T-cell (primary cell): ENCODE data around the gene FAM184B. TPM values are rescaled to one million over a fixed set of nuclear protein-coding genes. Genes with fewer than 3 reads are reported as not detected.

Experiments used
- ATAC-seq, 4 experiments: fragments of 200-7000 bp in 3 of 4; fragments of 150-1000 bp in 1 of 4; cut with Tn5 transposase; replicated peaks in 1 of 4; 1 replicate in 3 of 4; 2 replicates in 1 of 4; pipeline ENCODE4 v1.10.0; 2021; ENCODE audit warnings: moderate library complexity in 3 of 4, mild to moderate bottlenecking in 2 of 4, moderate number of reproducible peaks in 1 of 4
- CTCF ChIA-PET, 2 donors: fragments of 300-600 bp; sonication (Branson Sonifier 250); formaldehyde crosslinking; loops; one replicate each; lab custom pipeline; 2022; ENCODE audit warnings: antibody characterized with exemption in 2 of 2; lab: Charles Lee
- POLR2A ChIA-PET, 2 donors: fragments of 300-600 bp; sonication (Branson Sonifier 250); formaldehyde crosslinking; loops; one replicate each; lab custom pipeline; 2022; ENCODE audit warnings: antibody characterized with exemption in 2 of 2; lab: Charles Lee
- DNase-seq, 35 experiments: peaks; one replicate each; pipeline versions ENCODE4 v3.0.0 to v3.0.0-alpha.2; 2013 to 2023
- H3K27ac ChIP-seq: one replicate; pipeline ENCODE4 v1.5.1; 2013; ENCODE audit warnings: low read length
- H3K27me3 ChIP-seq, 2 experiments: replicated peaks in 1 of 2; 1 replicate in 1 of 2; 2 replicates in 1 of 2; pipeline versions ENCODE4 v1.6.1 to v1.7.0; 2013; ENCODE audit warnings: low read length in 1 of 2, mixed read lengths in 1 of 2; ENCODE audit not compliant: control insufficient read depth in 2 of 2, insufficient read depth in 2 of 2; ENCODE audit errors: extremely low read depth in 1 of 2
- H3K36me3 ChIP-seq, 2 donors: 1 replicate in 1 of 2; 2 replicates in 1 of 2; pipeline versions ENCODE4 v1.6.1 to v1.7.0; 2013; ENCODE audit warnings: low read length in 1 of 2; ENCODE audit not compliant: control insufficient read depth in 2 of 2, insufficient read depth in 1 of 2; ENCODE audit errors: extremely low read depth in 1 of 2
- H3K4me1 ChIP-seq, 2 experiments: 1 replicate in 1 of 2; 2 replicates in 1 of 2; pipeline versions ENCODE4 v1.6.1 to v1.7.0; 2013; ENCODE audit warnings: low read length in 2 of 2, mixed read lengths in 1 of 2; ENCODE audit not compliant: insufficient read depth in 2 of 2, control insufficient read depth in 1 of 2; ENCODE audit errors: extremely low read depth in 1 of 2
- H3K4me3 ChIP-seq, 2 donors: 1 replicate in 1 of 2; 2 replicates in 1 of 2; pipeline versions ENCODE4 v1.5.1 to v1.7.0; 2013; ENCODE audit warnings: mild to moderate bottlenecking in 2 of 2, low read length in 1 of 2, moderate library complexity in 1 of 2; ENCODE audit not compliant: control insufficient read depth in 1 of 2; ENCODE audit errors: extremely low read depth in 1 of 2
- H3K9me3 ChIP-seq: 2 replicates; pipeline ENCODE4 v1.7.0; 2013
- H3K27ac Mint-ChIP-seq, 2 donors: one replicate each; pipeline ENCODE4 v1.8.0; 2020 to 2021; ENCODE audit warnings: mild to moderate bottlenecking in 2 of 2, mixed read lengths in 2 of 2
- H3K27me3 Mint-ChIP-seq, 2 donors: one replicate each; pipeline ENCODE4 v1.8.0; 2021 to 2022; ENCODE audit warnings: mixed read lengths in 2 of 2
- H3K36me3 Mint-ChIP-seq: one replicate; pipeline ENCODE4 v1.8.0; 2021; ENCODE audit warnings: mixed read lengths
- H3K4me1 Mint-ChIP-seq, 3 donors: one replicate each; pipeline ENCODE4 v1.8.0; 2020 to 2022; ENCODE audit warnings: mixed read lengths in 3 of 3, mild to moderate bottlenecking in 1 of 3
- H3K4me3 Mint-ChIP-seq, 3 donors: one replicate each; pipeline ENCODE4 v1.8.0; 2020 to 2022; ENCODE audit warnings: mild to moderate bottlenecking in 3 of 3, mixed read lengths in 3 of 3, moderate library complexity in 3 of 3
- H3K9me3 Mint-ChIP-seq, 3 donors: one replicate each; pipeline ENCODE4 v1.8.0; 2020 to 2022; ENCODE audit warnings: mixed read lengths in 3 of 3
- WGBS: methylation state at CpG from one replicate; pipeline ENCODE4 v1.1.5; 2013; ENCODE audit warnings: missing lambda C conversion rate; ENCODE audit not compliant: insufficient coverage; 5-methylcytosine and 5-hydroxymethylcytosine counted together
- total RNA-seq, 35 experiments: library from RNA in 6 of 35; stranded (reverse) in 6 of 35; fragments of 120-200 nt in 1 of 35; gene quantifications; one replicate each; pipeline versions ENCODE4 v1.2.1 to v1.2.4 and lab custom pipeline; 2013 to 2026

The FAM184B gene
- total RNA-seq, 5 donors from 2014 or later (not counting 1 experiment from before 2014, with no cell fraction given) = 0.03 to 0.09 (median 0.06) TPM; not detected in 2

GRCh38 chr4:17770845-17771244 is 10.6 kb downstream of the FAM184B start:
- H3K27me3 Mint-ChIP-seq = peaks cover 2 to 4% of the 10 kb centered on the region in 2 donors
- WGBS = 100% methylated on average over 1 of the region's 4 CpGs
- H3K4me1 Mint-ChIP-seq = peaks cover 0 to 4% (median 2%) of the 10 kb centered on the region in 3 donors
- H3K27me3 ChIP-seq = peaks cover 0 to 6% of the 10 kb centered on the region in 2 experiments
- H3K27ac Mint-ChIP-seq = no peak overlapping the region
- no peak for ATAC-seq
- ChIA-PET POLR2A (no interaction called here), CTCF (no interaction called here)
- H3K36me3 ChIP-seq = no peaks in the 10 kb centered on the region
- no peaks in the 10 kb centered on the region for H3K9me3 Mint-ChIP-seq
- no peaks in the 10 kb centered on the region for H3K9me3 ChIP-seq
- no peak for DNase-seq
- no peak overlapping the region for H3K4me3 Mint-ChIP-seq
- H3K36me3 Mint-ChIP-seq = no peaks in the 10 kb centered on the region
- no peak overlapping the region for H3K27ac ChIP-seq
- no peak overlapping the region for H3K4me3 ChIP-seq
- H3K4me1 ChIP-seq = no peaks in the 10 kb centered on the region

- H3K4me3 ChIP-seq = no peak overlapping the region
- CTCF ChIA-PET = no interaction called here
- H3K27me3 ChIP-seq = peaks cover 0 to 6% of the 10 kb centered on the region in 2 experiments
- no peaks in the 10 kb centered on the region for H3K9me3 ChIP-seq
- Mint-ChIP-seq H3K36me3 (no peaks in the 10 kb centered on the region), H3K4me1 (peaks cover 0 to 11% (median 8%) of the 10 kb centered on the region in 3 donors), H3K27ac (no peak overlapping the region), H3K4me3 (no peak overlapping the region), H3K9me3 (no peaks in the 10 kb centered on the region), H3K27me3 (peaks cover 2 to 4% of the 10 kb centered on the region in 2 donors)
- POLR2A ChIA-PET = no interaction called here
- WGBS = 73% methylated on average over 3 of the region's 8 CpGs
- ATAC-seq (no peak), DNase-seq (no peak)
- no peak overlapping the region for H3K27ac ChIP-seq
- H3K36me3 ChIP-seq = no peaks in the 10 kb centered on the region
- no peaks in the 10 kb centered on the region for H3K4me1 ChIP-seq
These were observed 11.8 kb downstream of the FAM184B start for GRCh38 chr4:17769406-17770174.

GRCh38 chr4:17766826-17767458 is 14.5 kb downstream of the FAM184B start:
- H3K4me3 ChIP-seq = no peak overlapping the region
- H3K4me3 Mint-ChIP-seq = no peak overlapping the region
- ATAC-seq (no peak), DNase-seq (no peak)
- ChIA-PET POLR2A (no interaction called here), CTCF (interaction anchor here in 1 of 2 donors (0.6 kb wide), 1 partner anchor 9 kb away, joined by 3 read pairs; no protein-coding TSS in a partner anchor)
- no peaks in the 10 kb centered on the region for H3K36me3 ChIP-seq
- no peak overlapping the region for H3K27ac Mint-ChIP-seq
- H3K27ac ChIP-seq = no peak overlapping the region
- peaks cover 0 to 11% (median 8%) of the 10 kb centered on the region in 3 donors for H3K4me1 Mint-ChIP-seq
- no peaks in the 10 kb centered on the region for H3K36me3 Mint-ChIP-seq
- no peaks in the 10 kb centered on the region for H3K9me3 ChIP-seq
- H3K27me3 Mint-ChIP-seq = peaks cover 0 to under 1% of the 10 kb centered on the region in 2 donors
- H3K4me1 ChIP-seq = no peaks in the 10 kb centered on the region
- no peaks in the 10 kb centered on the region for H3K9me3 Mint-ChIP-seq
- WGBS = 93% methylated on average over 33 of the region's 33 CpGs
- peaks cover 0 to 6% of the 10 kb centered on the region in 2 experiments for H3K27me3 ChIP-seq

- Histone ChIP-seq H3K27me3 (peaks cover 0 to 6% of the 10 kb centered on the region in 2 experiments), H3K27ac (no peak overlapping the region), H3K36me3 (no peaks in the 10 kb centered on the region), H3K4me3 (no peak overlapping the region), H3K4me1 (no peaks in the 10 kb centered on the region), H3K9me3 (no peaks in the 10 kb centered on the region)
- Mint-ChIP-seq H3K4me3 (peak overlapping the region in 1 of 3 donors; percentile 39), H3K4me1 (peaks cover 0 to 11% (median 8%) of the 10 kb centered on the region in 3 donors), H3K36me3 (no peaks in the 10 kb centered on the region), H3K27ac (peak overlapping the region in 1 of 2 donors; percentile 95), H3K9me3 (no peaks in the 10 kb centered on the region), H3K27me3 (peaks cover 0 to 2% of the 10 kb centered on the region in 2 donors)
- ChIA-PET POLR2A (interaction anchor here in 1 of 2 donors (0.6 kb wide), 1 partner anchor 152 kb away, joined by 8 read pairs; no protein-coding TSS in a partner anchor), CTCF (interaction anchor here in 1 of 2 donors (0.6 kb wide), 1 partner anchor 9 kb away, joined by 3 read pairs; no protein-coding TSS in a partner anchor)
- ATAC-seq (peak in 1 of 4 experiments; percentile 71), DNase-seq (no peak)
- WGBS = 26% methylated on average over 8 of the region's 11 CpGs
These were observed 15.7 kb downstream of the FAM184B start for GRCh38 chr4:17765514-17766286.

GRCh38 chr4:17763931-17764330 is 17.5 kb downstream of the FAM184B start:
- ChIA-PET CTCF (no interaction called here), POLR2A (no interaction called here)
- peaks cover 0 to 2% of the 10 kb centered on the region in 2 donors for H3K27me3 Mint-ChIP-seq
- H3K4me3 Mint-ChIP-seq = no peak overlapping the region
- H3K9me3 ChIP-seq = no peaks in the 10 kb centered on the region
- DNase-seq (no peak), ATAC-seq (no peak)
- no peak overlapping the region for H3K4me3 ChIP-seq
- 53% methylated on average over 4 of the region's 5 CpGs for WGBS
- no peak overlapping the region for H3K27ac ChIP-seq
- H3K4me1 Mint-ChIP-seq = peaks cover 0 to 11% (median 8%) of the 10 kb centered on the region in 3 donors
- H3K4me1 ChIP-seq = no peaks in the 10 kb centered on the region
- H3K27me3 ChIP-seq = no peaks in the 10 kb centered on the region
- no peak overlapping the region for H3K27ac Mint-ChIP-seq
- H3K36me3 Mint-ChIP-seq = no peaks in the 10 kb centered on the region
- no peaks in the 10 kb centered on the region for H3K36me3 ChIP-seq
- H3K9me3 Mint-ChIP-seq = no peaks in the 10 kb centered on the region

GRCh38 chr4:17763416-17763815 is 18.0 kb downstream of the FAM184B start:
- ATAC-seq (no peak), DNase-seq (no peak)
- no peaks in the 10 kb centered on the region for H3K36me3 Mint-ChIP-seq
- peaks cover 0 to 2% of the 10 kb centered on the region in 2 donors for H3K27me3 Mint-ChIP-seq
- H3K27ac ChIP-seq = no peak overlapping the region
- H3K4me1 Mint-ChIP-seq = peaks cover 0 to 11% (median 8%) of the 10 kb centered on the region in 3 donors
- ChIA-PET POLR2A (no interaction called here), CTCF (no interaction called here)
- no peaks in the 10 kb centered on the region for H3K9me3 ChIP-seq
- no peak overlapping the region for H3K4me3 Mint-ChIP-seq
- no peaks in the 10 kb centered on the region for H3K27me3 ChIP-seq
- no peaks in the 10 kb centered on the region for H3K4me1 ChIP-seq
- 100% methylated on average over 2 of the region's 3 CpGs for WGBS
- H3K4me3 ChIP-seq = no peak overlapping the region
- no peaks in the 10 kb centered on the region for H3K9me3 Mint-ChIP-seq
- no peaks in the 10 kb centered on the region for H3K36me3 ChIP-seq
- no peak overlapping the region for H3K27ac Mint-ChIP-seq
